A549 (cell line): ENCODE measurements around the gene POLR2F. TPM values are rescaled to one million over a fixed set of nuclear protein-coding genes. Genes with fewer than 3 reads are reported as not detected.
A peak's percentile ranks its signal among the peaks of the same experiment; 100 is the strongest.

Source experiments
- ATAC-seq, 2 experiments: fragments of 200-7000 bp in 1 of 2; fragments of >200 bp in 1 of 2; cut with Nextera tagmentation in 1 of 2; cut with Tn5 transposase in 1 of 2; 3 replicates each; pipeline versions ENCODE4 v1.8.0 to v1.9.1; 2018 to 2020; ENCODE audit warnings: mild to moderate bottlenecking in 1 of 2, moderate library complexity in 1 of 2
- CTCF ChIA-PET: fragments of 300-600 bp; sonication (Branson Sonifier 250); formaldehyde crosslinking; extraction: SDS; loops from one replicate; lab custom pipeline; 2021; ENCODE audit warnings: antibody characterized with exemption, inconsistent platforms; lab: Yijun Ruan, JAX
- POLR2A ChIA-PET: fragments of 350-600 bp; formaldehyde crosslinking; extraction: SDS; loops from one replicate; lab custom pipeline; 2021; ENCODE audit warnings: antibody characterized with exemption, inconsistent platforms; lab: Yijun Ruan, JAX
- DNase-seq, 2 experiments: peaks; one replicate each; pipeline versions ENCODE4 v3.0.0 to v3.0.0-alpha.2; 2011 to 2016; ENCODE audit warnings: low read depth in 1 of 2, low spot score in 1 of 2
- FAIRE-seq: peaks from 2 replicates; lab custom pipeline; 2011; peaks lifted over from hg19 to GRCh38; lab: Jason Lieb, UNC
- H3K27ac ChIP-seq, 2 experiments: fragments of >200 bp; sonication (Bioruptor Twin); formaldehyde crosslinking; 3 replicates each; pipeline ENCODE4 v1.5.1; 2016 to 2017
- H3K4me1 ChIP-seq: fragments of >200 bp; sonication (Bioruptor Twin); formaldehyde crosslinking; 3 replicates; pipeline ENCODE4 v1.6.1; 2016
- H3K4me2 ChIP-seq: fragments of >200 bp; sonication (Bioruptor Twin); formaldehyde crosslinking; 3 replicates; pipeline ENCODE4 v1.6.1; 2016
- H3K4me3 ChIP-seq: fragments of >200 bp; sonication (Bioruptor Twin); formaldehyde crosslinking; 3 replicates; pipeline ENCODE4 v1.5.1; 2016
- H3K9me3 ChIP-seq: fragments of >200 bp; sonication (Bioruptor Twin); formaldehyde crosslinking; 3 replicates; pipeline ENCODE4 v1.6.1; 2016
- ATOH8 ChIP-seq: fragments of 250-450 bp; sonication (Bioruptor Pico); IDR thresholded peaks from 2 replicates; pipeline ENCODE4 v1.5.0; 2020; ENCODE audit warnings: low read depth, mild to moderate bottlenecking, moderate library complexity
- BHLHE40 ChIP-seq: IDR thresholded peaks from 2 replicates; pipeline ENCODE4 v1.6.1; 2012; ENCODE audit warnings: low read depth, low read length, inconsistent platforms
- CBX2 ChIP-seq: fragments of 200-600 bp; sonication (generic); IDR thresholded peaks from 2 replicates; pipeline ENCODE4 v1.6.1; 2016; ENCODE audit warnings: low read depth, mild to moderate bottlenecking, borderline replicate concordance
- CEBPB ChIP-seq, 2 experiments: fragments of >200 bp in 1 of 2; sonication (Bioruptor Twin) in 1 of 2; formaldehyde crosslinking in 1 of 2; IDR thresholded peaks; 2 replicates each; pipeline ENCODE4 v1.6.1; 2012 to 2016
- EHF ChIP-seq: fragments of 250-450 bp; sonication (Bioruptor Pico); IDR thresholded peaks from 2 replicates; pipeline ENCODE4 v1.5.0; 2020; ENCODE audit warnings: mild to moderate bottlenecking
- EHMT2 ChIP-seq: fragments of 200-600 bp; sonication (generic); IDR thresholded peaks from 2 replicates; pipeline ENCODE4 v1.6.1; 2016; ENCODE audit warnings: antibody characterized with exemption, low read depth, mild to moderate bottlenecking, moderate library complexity
- HDAC2 ChIP-seq: fragments of 200-600 bp; sonication (generic); IDR thresholded peaks from 2 replicates; pipeline ENCODE4 v1.6.1; 2016
- HES2 ChIP-seq: fragments of >200 bp; sonication (Bioruptor Twin); formaldehyde crosslinking; IDR thresholded peaks from 2 replicates; pipeline ENCODE4 v1.6.1; 2016
- HEYL ChIP-seq: fragments of 250-450 bp; sonication (Bioruptor Pico); IDR thresholded peaks from 2 replicates; pipeline ENCODE4 v1.8.0; 2021; ENCODE audit warnings: mild to moderate bottlenecking, moderate library complexity
- HOXA7 ChIP-seq: fragments of 250-450 bp; sonication (Bioruptor Pico); IDR thresholded peaks from 2 replicates; pipeline ENCODE4 v1.5.0; 2020; ENCODE audit warnings: mild to moderate bottlenecking, moderate library complexity
- HOXB5 ChIP-seq: fragments of 250-450 bp; sonication (Bioruptor Pico); IDR thresholded peaks from 2 replicates; pipeline ENCODE4 v1.5.0; 2020; ENCODE audit warnings: mild to moderate bottlenecking, moderate library complexity
- JUN ChIP-seq, 2 experiments: fragments of >200 bp; sonication (Bioruptor Twin); formaldehyde crosslinking; IDR thresholded peaks; 2 replicates in 1 of 2; 3 replicates in 1 of 2; pipeline ENCODE4 v1.6.1; 2016 to 2017
- KDM1A ChIP-seq: fragments of 200-600 bp; sonication (generic); IDR thresholded peaks from 2 replicates; pipeline ENCODE4 v1.6.1; 2016; ENCODE audit warnings: low read depth, mild to moderate bottlenecking
- MAFK ChIP-seq: fragments of 450-650 bp; IDR thresholded peaks from 2 replicates; pipeline ENCODE4 v1.6.1; 2014; ENCODE audit not compliant: partially characterized antibody
- NR3C1 ChIP-seq: fragments of >200 bp; sonication (Bioruptor Twin); formaldehyde crosslinking; IDR thresholded peaks from 3 replicates; pipeline ENCODE4 v1.6.1; 2017
- PHF8 ChIP-seq: fragments of 200-600 bp; sonication (generic); IDR thresholded peaks from 2 replicates; pipeline ENCODE4 v1.6.1; 2016; ENCODE audit warnings: low read depth, mild to moderate bottlenecking, antibody characterized with exemption, moderate library complexity, borderline replicate concordance
- POLR2AphosphoS2 ChIP-seq: conservative IDR thresholded peaks from 2 replicates; pipeline ENCODE4 v1.6.1; 2012; ENCODE audit warnings: low read length, improper control_type of control experiment, inconsistent platforms
- RAD21 ChIP-seq, 2 experiments: fragments of >200 bp in 1 of 2; sonication (Bioruptor Twin) in 1 of 2; formaldehyde crosslinking in 1 of 2; IDR thresholded peaks in 1 of 2; conservative IDR thresholded peaks in 1 of 2; 2 replicates in 1 of 2; 3 replicates in 1 of 2; pipeline ENCODE4 v1.6.1; 2012 to 2018; ENCODE audit warnings: inconsistent platforms in 1 of 2
- RFX5 ChIP-seq: fragments of 450-650 bp; IDR thresholded peaks from 2 replicates; pipeline ENCODE4 v1.7.1; 2014; ENCODE audit warnings: antibody characterized with exemption, mild to moderate bottlenecking, moderate library complexity
- TFCP2L1 ChIP-seq: fragments of 250-450 bp; sonication (Bioruptor Pico); IDR thresholded peaks from 2 replicates; pipeline ENCODE4 v1.5.0; 2021; ENCODE audit warnings: mild to moderate bottlenecking
- TP53 ChIP-seq: fragments of 250-450 bp; sonication (Bioruptor Pico); IDR thresholded peaks from 2 replicates; pipeline ENCODE4 v1.5.0; 2021; ENCODE audit warnings: mild to moderate bottlenecking, moderate library complexity
- USF2 ChIP-seq: fragments of 450-650 bp; IDR thresholded peaks from 2 replicates; pipeline ENCODE4 v1.6.1; 2014; ENCODE audit warnings: antibody characterized with exemption
- ZC3H11A ChIP-seq: fragments of 450-650 bp; IDR thresholded peaks from 2 replicates; pipeline ENCODE4 v1.6.1; 2014; ENCODE audit warnings: antibody characterized with exemption, mild to moderate bottlenecking
- ZNF302 ChIP-seq: fragments of 250-450 bp; sonication (Bioruptor Pico); IDR thresholded peaks from 2 replicates; pipeline ENCODE4 v1.9.0; 2021; ENCODE audit warnings: inconsistent platforms, mild to moderate bottlenecking, moderate library complexity
- ZSCAN20 ChIP-seq: fragments of 250-450 bp; sonication (Bioruptor Pico); IDR thresholded peaks from 2 replicates; pipeline ENCODE4 v1.8.0; 2022; ENCODE audit warnings: mild to moderate bottlenecking, moderate library complexity
- WGBS: methylation state at CpG from one replicate; pipeline ENCODE4 v1.1.6; 2017; ENCODE audit errors: missing lambda C conversion rate; 5-methylcytosine and 5-hydroxymethylcytosine counted together
- polyA plus RNA-seq, 4 experiments: library from polyadenylated mRNA; depleted of rRNA in 3 of 4; stranded (reverse); fragments of >200 nt; fragmentation: RNase III in 1 of 4; extraction: RNeasy Plus Mini Kit Qiagen cat#74134 plus additional on column Dnase treatment in 1 of 4; gene quantifications; 2 replicates in 3 of 4; 3 replicates in 1 of 4; pipeline ENCODE4 v1.2.3, GENCODE V29; 2011 to 2017

The POLR2F gene
- polyA plus RNA-seq, 2 of the 4 experiments (the other 2 are of a cell fraction), result 90.0 to 183 TPM

GRCh38 chr22:37909766-37910165 is 43.7 kb upstream of the POLR2F start (continued):
- TF ChIP-seq HOXA7 (no peak), USF2 (no peak)

GRCh38 chr22:37910890-37911672 is 42.4 kb upstream of the POLR2F start:
- no peak for TF ChIP-seq JUN (IDR thresholded peaks at IDR 0.05)
- no peak for TF ChIP-seq MAFK
- no peak for TF ChIP-seq CBX2
- TF ChIP-seq HEYL (CRISPR knock-in tag), result no peak
- TF ChIP-seq HDAC2, result no peak
- TF ChIP-seq TFCP2L1 (CRISPR knock-in tag), result no peak
- no peak for TF ChIP-seq USF2
- TF ChIP-seq POLR2AphosphoS2, result no peak
- TF ChIP-seq ZNF302 (CRISPR knock-in tag), result no peak
- no peak for TF ChIP-seq PHF8
- TF ChIP-seq EHMT2, result no peak
- TF ChIP-seq ZC3H11A, result no peak
- TF ChIP-seq RFX5, result no peak
- TF ChIP-seq TP53 (CRISPR knock-in tag), result no peak
- no peak for TF ChIP-seq CEBPB (IDR thresholded peaks at IDR 0.05)
- no peak for TF ChIP-seq HOXB5
- TF ChIP-seq ATOH8, result no peak
- no peak for TF ChIP-seq HES2
- TF ChIP-seq, all 56 proteins: peak for 0
- H3K9me3 ChIP-seq, result no peaks in the 10 kb centered on the region
- H3K4me2 ChIP-seq, result no peak overlapping the region
- POLR2A ChIA-PET, result no interaction called here
- ATAC-seq (no peak), DNase-seq (no peak), FAIRE-seq (no peak)
- 88% methylated on average over 14 of the region's 15 CpGs for WGBS
- peaks cover 12% of the 10 kb centered on the region; the same call in 2 of the 3 replicates for H3K4me1 ChIP-seq
- CTCF ChIA-PET, result interaction anchor here (1.1 to 4.4 kb wide), 5 partner anchors 22 to 93 kb away, joined by 3 to 15 read pairs (median 3); no protein-coding TSS in a partner anchor
- H3K4me3 ChIP-seq, result no peak overlapping the region
- no peak overlapping the region for H3K27ac ChIP-seq

- no peak for FAIRE-seq
- ATAC-seq, result peak in 1 of 2 experiments; percentile 36; a peak in 1 of 6 replicates
- DNase-seq, result no peak
- 86% methylated on average over 8 of the region's 8 CpGs for WGBS
- no peaks in the 10 kb centered on the region for H3K9me3 ChIP-seq
- POLR2A ChIA-PET, result no interaction called here
- CTCF ChIA-PET, result interaction anchor here (1.2 to 4.4 kb wide), 4 partner anchors 22 to 94 kb away, joined by 3 to 15 read pairs (median 4); no protein-coding TSS in a partner anchor
- no peak overlapping the region for H3K27ac ChIP-seq
- H3K4me3 ChIP-seq, result no peak overlapping the region
- H3K4me1 ChIP-seq, result peaks cover 12% of the 10 kb centered on the region; the same call in 2 of the 3 replicates
- TF ChIP-seq EHF (no peak), BHLHE40 (no peak), RAD21 (conservative IDR thresholded peaks at IDR 0.05 in 1 of 2, IDR thresholded peaks at IDR 0.05 in 1 of 2) (no peak), KDM1A (no peak), NR3C1 (no peak), ZSCAN20 (CRISPR knock-in tag) (no peak)
- H3K4me2 ChIP-seq, result no peak overlapping the region
Measured at GRCh38 chr22:37911697-37912096, 41.8 kb upstream of the POLR2F start.
